NCI-H2107 (cell line): ENCODE results near the gene VPS39.

Experiments
- DNase-seq: peaks from one replicate; lab custom pipeline; 2025; lab: John Stamatoyannopoulos, UW

The VPS39 gene

DNA sequence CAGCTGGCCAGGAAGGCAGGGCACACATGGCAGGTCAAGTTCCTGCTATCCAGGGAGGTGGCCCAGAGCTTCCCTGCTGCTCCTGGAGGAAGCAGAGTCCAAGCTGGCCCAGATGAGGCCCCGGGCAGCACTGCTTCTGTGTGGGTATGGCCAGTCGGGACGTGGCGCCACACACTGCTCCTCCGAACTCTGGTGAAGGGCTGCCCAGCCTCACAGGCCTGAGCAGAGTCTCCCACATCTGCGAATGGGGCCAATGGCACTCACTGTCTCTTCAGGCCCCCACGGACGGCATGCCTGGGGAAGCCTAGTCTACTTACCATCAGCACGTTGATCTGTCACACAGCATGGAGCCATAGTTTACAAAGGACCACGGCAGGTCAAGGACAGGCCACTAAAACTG, 49.2 kb downstream of the VPS39 start:
- DNase-seq: no peak

DNA sequence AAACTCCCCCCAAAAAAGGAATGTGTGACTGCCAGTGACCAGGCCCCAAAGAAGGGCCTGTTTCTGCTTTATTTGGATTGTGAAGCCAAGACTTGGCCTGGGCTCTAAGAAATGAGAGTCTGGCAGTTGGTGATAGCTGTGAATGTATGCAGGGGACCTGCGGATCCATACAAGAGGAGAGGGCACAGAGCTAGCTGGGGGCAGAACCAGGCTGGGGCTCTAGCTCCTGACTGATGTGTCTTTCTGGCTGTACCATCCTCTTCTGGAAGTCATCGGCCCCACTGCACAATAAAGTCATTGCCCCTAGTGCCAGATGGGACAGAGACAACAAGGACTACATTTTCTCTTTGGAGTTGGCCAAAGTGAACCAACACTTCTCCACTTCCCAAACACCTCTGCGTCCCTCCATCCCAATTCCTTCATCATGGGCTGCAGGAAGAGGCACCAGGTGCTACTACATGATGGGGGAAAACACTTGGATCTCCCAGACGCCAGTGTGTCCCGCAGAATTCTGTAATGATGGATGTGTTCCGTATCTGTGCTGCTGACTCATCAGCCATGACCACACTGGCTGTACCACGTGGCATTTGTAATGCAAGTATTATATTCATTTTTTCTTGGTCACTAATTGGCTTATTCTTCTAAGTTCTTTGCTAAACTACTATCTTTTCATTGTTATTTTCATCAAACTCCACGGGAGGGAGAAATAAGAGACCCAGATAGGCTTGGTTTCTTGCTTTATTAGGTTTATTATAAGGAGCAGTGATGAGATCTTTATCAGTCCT, 49.9 kb downstream of the VPS39 start:
- no peak for DNase-seq

GRCh38 chr15:42157381-42157780, 50.7 kb downstream of the VPS39 start:
- no peak for DNase-seq

DNA sequence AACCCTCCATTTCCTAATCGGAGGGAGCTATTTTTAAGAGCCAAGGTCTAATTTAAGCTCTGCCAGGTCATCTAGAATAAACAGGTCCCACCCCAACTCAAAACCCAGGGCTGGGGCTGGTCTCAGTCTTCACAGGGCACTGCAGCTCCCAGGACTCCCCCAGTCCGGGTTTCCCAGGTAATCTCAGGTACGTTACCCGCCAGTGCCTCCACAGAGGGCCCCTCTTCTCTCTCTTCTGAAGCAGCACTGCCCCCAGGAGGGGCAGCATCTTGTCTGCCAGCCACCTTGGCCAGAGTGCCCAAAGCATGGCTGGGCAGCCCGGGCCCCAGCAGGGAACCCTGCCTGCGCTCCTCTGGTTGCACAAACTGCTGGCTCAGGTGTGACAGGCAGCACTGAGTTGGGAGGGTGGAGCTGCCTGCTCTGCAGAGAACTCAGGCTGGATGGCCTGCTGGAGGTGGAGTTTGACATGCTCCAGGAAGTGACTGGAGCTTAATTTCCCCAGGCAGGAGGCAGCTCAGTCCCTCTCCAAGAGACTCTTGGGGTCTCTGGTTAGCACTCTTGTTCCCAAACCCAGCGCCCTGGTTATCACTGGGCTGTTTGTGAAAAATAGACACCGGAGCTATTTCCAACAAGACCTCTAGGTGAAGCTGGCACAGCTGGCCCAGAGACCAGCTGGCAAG, 51.7 kb downstream of the VPS39 start, which contains the start of gene PLA2G4F:
PLA2G4F (minus strand) TSS at position 394 of the 680 bp plus-strand sequence; CDS start at position 307, 87 bp downstream.
- no peak for DNase-seq

- no peak for DNase-seq
These were observed 52.4 kb downstream of the VPS39 start for GRCh38 chr15:42155546-42156242.

GRCh38 chr15:42154956-42155355, 53.1 kb downstream of the VPS39 start:
- no peak for DNase-seq

- DNase-seq: no peak
These were observed 53.7 kb downstream of the VPS39 start for GRCh38 chr15:42154212-42154941.

DNA sequence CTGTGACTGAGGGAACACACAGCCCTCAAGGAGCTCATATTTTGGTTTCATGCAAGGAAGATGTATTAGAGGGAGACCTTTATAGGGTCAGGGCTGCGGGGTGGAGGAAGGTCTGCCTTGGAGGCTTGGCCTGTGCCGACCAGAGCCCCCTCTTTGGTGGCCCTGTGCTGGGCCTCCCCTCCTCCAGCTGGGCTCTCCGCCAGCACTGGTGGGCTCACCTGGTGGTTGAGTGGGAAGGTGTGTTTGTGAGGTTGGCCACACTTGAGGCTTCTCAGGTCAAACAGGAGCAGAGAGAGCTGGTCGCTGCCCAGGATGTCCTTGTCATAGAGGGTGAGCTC, 54.3 kb downstream of the VPS39 start:
- DNase-seq: no peak

- no peak for DNase-seq
These were observed 55.0 kb downstream of the VPS39 start for GRCh38 chr15:42152921-42153698.

- DNase-seq: no peak
These were observed 55.7 kb downstream of the VPS39 start for GRCh38 chr15:42152196-42152920.

DNA sequence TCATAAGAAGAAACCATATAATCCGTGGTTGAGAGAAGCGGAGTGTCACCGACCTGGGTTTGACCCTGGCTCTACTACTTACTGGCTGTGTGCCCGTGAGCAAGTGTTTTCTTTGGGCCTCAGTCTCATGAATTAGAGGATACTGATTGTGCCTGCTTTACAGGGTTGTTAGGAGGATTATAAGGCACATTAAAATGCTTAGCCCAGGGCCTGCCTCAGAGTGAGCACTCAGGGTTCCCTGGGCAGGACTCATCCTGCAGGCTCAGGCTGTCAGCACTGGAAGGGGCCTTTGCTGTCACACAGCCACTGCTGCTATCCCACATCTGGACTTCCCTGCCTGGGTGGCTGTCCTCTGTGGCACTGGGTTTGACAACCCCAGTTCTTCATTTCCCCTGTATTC, 56.4 kb downstream of the VPS39 start:
- no peak for DNase-seq

DNA sequence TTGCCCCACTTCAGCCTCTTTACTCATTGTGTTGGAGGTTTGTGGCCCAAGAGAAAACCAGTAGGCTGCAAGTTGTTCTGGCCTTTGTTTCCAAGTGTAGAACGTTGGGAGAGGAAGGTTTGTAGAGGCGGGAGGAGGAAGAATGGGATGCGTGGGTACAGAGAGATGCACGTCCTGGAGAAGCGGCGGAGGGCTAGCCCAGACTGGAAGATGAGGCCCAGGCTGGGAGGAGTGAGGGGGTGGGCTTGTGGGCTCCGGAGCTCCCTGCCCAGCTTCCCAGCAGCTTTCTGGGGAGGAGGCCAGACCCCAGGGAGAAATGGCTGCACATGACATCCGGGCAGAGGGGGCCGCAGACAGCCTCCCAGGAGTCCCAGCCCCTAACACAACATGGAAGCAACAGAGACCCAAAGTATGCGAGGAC, 57.0 kb downstream of the VPS39 start:
- DNase-seq: no peak

- DNase-seq: no peak
These were observed 57.7 kb downstream of the VPS39 start for GRCh38 chr15:42150219-42150970.

GRCh38 chr15:42149493-42150218, 58.4 kb downstream of the VPS39 start:
- no peak for DNase-seq

DNA sequence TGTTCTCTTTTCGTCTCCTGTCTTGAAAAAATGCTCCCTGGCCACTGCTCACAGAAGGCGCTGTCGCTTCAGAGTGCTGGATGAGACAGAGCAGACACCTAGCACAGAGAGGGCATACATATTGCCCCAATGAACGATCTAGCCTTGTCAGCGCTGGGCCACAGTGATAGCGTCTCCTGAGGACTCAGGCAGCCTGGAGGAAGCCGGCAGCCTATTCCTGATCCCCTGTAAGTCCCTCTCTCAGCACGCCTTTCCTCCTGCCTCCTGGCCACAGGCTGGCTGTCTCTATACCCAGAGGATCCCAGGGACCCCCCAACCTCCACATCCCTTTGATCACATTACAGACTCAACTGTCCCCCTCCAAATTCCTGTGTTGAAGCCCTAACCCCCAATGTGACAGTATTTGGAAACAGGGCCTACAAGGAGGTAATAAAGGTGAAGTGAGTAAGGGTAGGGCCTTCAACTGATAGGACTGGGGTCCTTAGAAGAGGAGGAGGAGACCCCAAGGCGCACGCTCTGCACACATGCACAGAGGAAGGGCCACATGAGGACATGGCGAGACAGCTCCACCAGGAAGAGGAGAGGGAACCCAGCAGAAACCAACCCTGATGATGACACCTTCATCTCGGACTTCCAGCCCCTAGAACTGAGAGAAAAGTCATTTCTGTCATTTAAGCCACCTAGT, 59.2 kb downstream of the VPS39 start:
- DNase-seq: no peak

DNA sequence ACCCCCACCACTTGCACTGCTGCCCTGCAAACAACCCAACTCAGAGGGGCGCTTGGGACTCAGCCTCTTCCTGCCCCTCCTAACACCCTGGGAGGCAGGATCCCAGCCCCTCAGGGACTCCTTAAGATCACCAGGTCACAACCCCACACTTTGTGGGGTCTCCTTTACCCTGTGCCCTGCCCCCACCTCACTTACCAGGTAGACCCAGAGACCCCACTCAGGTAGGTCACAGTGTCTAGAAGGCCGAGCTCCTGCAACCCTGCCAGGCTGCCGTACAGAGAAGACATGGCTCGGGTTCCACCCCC, 60.7 kb downstream of the VPS39 start:
- DNase-seq: no peak

DNA sequence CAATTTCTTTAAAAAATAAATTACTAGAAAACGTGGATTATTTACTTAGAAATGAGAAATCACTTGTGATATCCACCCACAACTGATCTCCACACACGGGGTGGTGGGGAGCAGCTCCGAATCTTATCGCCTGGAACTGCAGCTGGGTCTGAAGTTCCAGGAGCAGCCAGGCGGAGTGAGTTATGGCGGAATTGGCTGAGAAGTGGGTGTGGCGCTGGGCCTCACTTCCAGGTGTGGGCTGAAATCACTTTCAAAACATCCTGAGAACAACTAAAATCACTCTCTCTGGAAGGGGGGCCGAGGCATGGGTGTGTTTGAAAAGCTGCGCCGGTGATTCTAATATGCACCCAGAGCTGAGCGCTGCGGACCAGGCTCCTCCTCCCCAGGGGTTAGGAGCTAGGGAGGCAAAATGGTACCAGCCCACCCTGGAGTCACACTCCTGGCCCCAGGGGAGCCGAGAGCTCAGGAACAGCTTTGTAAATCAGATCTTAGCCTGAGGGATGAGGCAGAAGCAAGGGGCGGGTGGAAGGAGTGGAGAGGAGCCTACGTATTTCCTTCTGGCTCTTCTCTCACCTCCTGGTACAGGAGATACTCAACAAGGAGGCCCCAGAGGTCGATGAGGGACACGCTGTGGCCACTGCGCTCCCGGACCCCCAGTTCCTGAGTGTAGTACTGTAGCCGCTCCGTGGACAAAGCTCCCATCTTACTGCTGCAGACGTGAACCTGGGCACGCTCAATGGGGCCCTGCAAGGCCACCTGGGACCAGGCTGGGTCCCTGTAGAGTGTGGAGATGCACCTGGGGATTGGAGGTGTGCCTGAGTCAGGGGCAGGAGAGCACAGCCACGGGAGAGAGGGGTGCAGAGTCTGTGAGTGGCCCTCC, 61.3 kb downstream of the VPS39 start:
- DNase-seq: no peak
